NCI-H345 (cell line): ENCODE measurements around the gene HIVEP3.
A peak's percentile ranks its signal among the peaks of the same experiment; 100 is the strongest.

Experiments used
- DNase-seq: peaks from one replicate; lab custom pipeline; 2025; lab: John Stamatoyannopoulos, UW

HIVEP3 gene

GRCh38 chr1:41754540-41754939 lies 164.2 kb downstream of the HIVEP3 start:
- DNase-seq: no peak

- no peak for DNase-seq
These were observed 166.1 kb downstream of the HIVEP3 start for GRCh38 chr1:41752514-41753170.

GRCh38 chr1:41751804-41752513 lies 166.8 kb downstream of the HIVEP3 start:
- DNase-seq: no peak

DNA sequence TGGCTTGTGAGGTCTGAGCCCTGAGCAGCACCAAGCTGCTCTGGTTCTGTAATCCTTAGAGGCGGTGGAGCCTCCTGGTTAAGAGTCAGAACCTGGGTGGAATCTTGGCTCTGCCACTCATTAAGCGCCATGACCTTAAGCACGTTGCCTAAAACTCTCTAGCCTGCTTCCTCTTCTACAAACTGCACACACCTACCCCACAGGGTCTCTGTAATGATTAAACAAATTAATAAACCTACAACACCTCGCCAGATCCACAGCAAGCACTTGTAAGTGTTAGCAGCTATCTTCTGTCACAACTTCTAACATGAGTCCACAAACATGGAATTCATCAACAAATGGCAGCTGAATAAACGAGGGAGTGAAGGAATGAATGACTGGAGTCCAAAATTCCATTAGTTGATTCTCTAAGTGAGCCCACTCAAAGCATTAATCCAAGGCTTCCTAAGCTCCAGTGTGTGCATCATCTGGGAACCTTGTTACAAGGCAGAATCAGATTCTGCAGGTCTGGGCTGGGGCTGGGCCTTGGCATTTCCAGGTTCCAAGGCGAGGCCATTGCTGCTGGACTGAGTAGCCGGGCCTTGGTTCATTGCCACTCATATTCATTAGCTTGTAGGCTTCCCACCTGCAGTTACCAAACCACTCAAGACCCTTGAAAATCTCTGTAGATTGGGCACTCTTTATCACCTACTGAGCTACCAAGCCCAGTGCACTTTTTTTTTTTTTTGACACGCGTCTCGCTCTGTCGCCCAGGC lies 168.6 kb downstream of the HIVEP3 start:
- DNase-seq: no peak

DNA sequence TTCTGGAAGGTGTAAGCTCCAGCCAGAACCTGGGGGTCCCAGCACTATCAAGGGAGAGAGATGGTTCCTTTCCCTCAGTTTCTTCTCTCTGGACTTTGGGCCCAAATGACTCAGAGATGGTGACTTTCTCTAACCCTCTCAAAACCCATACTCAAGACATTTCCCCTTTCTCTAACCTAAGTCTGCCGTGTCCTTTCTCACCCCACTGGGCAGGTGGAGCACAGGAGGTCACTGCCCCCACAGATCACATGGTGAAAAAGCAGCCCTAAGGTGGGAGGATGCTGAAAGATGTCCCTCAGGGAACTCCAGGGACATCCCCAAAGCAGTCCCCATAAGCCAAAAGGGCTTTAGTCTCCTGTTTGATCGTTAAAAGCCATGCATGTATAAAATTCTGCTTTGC lies 173.7 kb downstream of the HIVEP3 start:
- DNase-seq: no peak

- no peak for DNase-seq
These were observed 175.4 kb downstream of the HIVEP3 start for GRCh38 chr1:41743366-41743765.

GRCh38 chr1:41742219-41742618 lies 176.5 kb downstream of the HIVEP3 start:
- DNase-seq: peak; percentile 91

DNA sequence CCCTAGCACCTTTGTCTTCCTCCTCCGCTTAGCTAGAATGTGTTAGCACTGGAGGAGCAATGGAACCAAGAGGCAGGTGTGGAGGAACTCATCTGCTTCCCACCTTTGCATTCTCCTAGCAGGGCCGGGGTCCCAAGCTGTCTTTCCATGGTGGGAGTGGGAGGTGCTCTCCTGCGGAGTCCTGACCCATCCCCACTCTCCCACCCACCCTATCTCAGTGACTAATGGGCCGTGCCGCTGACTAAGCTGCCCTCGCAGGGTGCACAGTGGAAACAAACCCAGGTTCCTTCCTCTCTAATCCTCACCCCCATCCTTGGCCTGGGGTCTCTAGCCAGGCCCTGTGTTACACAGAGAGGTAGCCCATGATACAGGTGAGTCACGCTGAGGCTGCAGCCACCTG lies 177.5 kb downstream of the HIVEP3 start:
- DNase-seq: no peak

GRCh38 chr1:41740630-41741239 lies 178.0 kb downstream of the HIVEP3 start:
- DNase-seq: no peak

DNA sequence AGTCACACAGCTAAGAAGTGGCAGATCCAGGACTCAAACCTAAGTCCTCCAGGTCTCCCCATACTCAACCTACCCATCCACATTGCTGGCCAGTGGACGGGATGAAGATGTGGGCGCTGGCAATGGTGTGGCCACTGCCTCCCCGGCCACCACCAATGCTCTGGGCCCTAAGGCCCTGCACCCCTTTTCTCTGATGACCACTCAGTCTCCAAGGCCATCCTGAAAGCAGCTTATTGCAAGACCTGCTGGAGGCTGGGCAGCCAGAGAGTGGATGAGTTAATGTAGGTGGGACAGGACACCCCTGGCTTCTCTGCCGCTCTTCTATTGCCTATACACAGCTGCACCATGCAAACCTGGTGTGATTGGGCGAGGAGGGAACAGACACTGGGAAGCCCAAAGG lies 178.7 kb downstream of the HIVEP3 start:
- DNase-seq: no peak

DNA sequence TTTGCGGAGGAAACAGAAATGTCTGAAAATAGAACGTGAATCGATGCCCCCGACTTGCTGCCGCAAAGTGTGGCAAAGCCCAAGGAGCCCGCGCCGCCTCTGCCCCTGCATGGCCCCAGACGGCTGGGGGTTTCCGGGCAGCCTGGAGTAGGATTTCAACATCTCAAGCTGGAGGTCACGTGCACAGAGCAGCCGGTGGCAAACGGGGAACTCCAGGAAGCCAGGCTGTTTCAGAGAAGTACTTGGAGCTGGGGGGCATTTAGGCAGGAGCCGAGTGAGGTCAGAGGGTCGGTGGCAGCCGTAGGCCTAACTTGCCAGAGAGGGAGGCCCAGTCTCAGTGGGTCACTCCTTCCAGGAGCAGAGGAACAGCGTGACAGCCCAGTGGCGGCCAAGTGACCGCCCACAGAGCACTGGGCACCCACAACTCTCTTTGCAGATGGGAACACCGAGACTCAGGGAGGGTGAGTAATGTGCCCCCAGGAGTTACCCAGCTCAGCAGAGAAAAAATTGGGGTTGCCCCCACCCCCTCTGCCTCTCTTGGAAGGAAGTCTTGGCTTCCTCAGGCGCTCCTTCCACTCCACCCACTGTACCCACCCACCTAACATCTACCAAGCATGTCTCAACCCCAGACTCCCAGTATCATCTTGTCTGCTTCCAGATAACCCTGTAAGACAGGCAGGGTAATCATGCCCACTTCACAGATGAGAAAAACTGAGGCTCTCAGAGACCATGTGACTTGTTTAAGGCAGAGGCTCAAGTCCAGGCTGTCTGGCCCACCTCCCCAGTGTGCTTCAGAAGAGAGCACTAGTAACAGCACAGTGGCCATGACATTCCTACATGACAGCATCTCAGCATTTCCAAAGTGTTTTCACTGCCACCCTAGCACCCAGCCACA lies 179.4 kb downstream of the HIVEP3 start:
- DNase-seq: no peak

- DNase-seq: no peak
These were observed 180.2 kb downstream of the HIVEP3 start for GRCh38 chr1:41738475-41738874.

GRCh38 chr1:41738006-41738405 lies 180.7 kb downstream of the HIVEP3 start:
- no peak for DNase-seq

DNA sequence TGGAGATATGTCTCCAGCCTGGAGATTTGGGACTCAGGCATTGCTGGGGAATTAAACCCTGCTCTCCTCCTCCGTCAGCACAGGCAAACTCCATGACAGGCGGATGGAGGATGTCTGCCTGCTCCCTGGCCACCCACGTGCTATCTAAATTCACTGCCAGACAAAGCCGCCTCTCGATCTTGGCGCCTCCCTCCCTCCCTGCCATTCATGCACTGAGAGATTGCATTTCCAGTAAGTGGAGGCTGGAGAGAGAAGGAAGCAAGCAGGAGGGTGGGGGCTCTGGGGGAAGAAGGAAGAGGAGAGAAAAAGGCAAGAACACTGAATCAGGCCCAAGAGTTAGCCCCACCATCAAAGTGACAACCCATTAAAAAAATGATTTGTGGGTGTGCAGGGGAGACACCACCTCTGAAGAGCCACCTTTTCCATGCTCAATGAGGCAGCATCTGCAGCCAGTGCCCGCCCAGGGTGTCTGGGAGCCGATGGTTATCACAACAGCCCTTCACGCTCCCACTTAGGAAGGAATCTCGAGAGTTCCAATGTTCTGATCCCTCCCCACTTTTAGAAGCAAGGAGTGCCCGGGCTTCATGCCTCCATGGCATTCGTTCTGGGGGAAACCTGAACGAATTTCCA lies 183.0 kb downstream of the HIVEP3 start:
- DNase-seq: peak; percentile 70

DNA sequence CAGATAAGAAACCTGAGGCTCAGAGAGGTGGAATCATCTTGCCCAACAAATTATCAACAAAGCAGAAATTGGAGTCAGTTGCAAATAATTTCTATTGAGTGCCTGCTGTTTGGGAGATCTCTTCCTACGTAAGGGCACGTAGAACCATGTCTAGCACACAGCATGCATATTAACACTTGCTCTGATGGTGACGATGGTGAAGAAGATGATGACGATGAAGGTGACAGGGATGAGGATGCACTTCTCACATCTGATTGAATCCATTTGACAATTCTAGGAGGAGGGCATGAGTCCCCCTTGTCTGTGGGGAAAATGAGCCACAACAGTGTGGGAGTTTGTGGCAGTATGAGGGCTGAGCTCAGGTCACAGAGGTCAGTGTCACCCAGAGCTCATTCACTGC lies 183.6 kb downstream of the HIVEP3 start:
- DNase-seq: no peak

DNA sequence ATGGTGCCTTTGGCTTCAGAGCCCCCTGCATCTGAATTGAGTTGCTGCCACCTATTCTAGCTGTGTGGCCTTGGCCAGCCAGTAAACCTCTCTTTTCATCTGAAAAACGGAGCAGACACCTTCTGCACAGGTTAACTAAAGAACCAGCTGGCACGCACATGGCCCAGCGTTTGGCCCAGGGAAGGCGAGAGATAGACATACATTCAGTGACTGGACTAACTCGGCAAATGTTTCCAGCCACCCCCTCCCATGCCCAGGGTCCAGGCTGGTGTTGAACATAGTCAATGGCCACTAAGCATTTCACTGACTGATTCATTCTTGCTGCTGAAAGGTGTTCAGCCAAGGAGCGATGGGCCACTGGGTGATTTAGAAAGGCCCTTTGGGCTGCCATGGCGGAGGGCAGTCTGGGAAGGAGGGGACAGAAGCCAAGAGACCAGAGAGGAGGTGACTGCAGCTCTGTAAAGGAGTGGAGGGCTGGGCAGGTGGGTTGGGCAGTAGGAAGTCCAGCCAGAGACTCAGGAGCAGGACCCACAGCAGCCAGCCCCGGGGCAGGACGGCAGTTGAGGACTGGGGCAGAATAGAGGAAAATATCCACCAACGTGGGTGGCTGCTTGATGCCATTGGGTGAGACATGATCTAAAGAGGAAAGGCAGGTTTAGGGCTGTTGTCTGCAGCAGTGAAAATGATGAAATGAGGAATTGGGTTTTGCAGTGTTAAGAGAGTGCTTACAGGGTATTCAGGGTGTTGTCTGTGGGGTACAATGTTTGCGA lies 184.3 kb downstream of the HIVEP3 start:
- DNase-seq: no peak

- no peak for DNase-seq
These were observed 185.0 kb downstream of the HIVEP3 start for GRCh38 chr1:41733725-41734124.

DNA sequence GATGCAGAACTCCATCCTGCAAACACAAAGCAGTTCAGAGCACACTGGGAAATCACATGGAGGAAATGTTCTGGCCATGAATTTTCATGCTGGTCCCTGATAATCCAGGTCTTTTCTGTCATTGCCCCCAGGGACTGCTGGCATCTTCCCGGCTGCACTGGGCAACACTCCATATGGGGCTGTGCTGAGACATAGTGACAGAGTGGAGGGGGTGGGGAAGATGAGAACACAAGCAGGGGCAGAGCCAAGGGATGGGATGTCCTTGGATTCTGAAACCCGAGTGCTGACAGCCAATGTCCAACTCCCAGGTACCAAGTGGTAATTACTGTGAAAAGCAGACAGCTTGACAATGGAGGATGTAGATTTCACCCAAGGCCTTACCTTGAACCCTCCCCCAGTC lies 185.7 kb downstream of the HIVEP3 start:
- DNase-seq: no peak

DNA sequence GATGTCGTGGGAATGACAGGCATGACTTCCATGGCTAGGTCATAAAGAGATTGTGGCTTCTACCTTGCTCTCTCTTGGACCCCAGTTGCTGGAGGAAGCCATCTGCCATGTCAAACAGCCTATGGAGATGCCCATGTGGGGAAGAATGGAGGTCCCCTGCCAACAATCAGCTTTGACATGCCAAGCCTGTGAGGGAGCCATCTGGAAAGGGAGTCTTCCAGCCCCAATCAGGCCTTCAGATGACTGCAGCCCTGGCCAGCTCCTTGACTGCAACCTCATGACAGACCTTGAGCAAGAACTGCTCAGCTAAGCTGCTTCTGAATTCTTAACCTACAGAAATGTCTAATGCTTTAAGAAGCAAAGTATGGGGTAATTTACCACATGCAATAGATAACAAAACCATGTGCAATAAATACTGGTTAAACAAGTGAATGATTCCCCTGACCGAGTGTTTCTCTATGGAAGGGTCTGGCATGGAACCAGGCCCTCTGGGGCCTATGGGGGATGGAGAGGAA lies 187.1 kb downstream of the HIVEP3 start:
- DNase-seq: no peak

- no peak for DNase-seq
These were observed 187.9 kb downstream of the HIVEP3 start for GRCh38 chr1:41730806-41731205.
